OCI-LY3 (cell line): ENCODE results near the gene FSIP1.

Source experiments
- CTCF ChIP-seq: fragments of 200-600, 300-600 bp; sonication (generic); IDR thresholded peaks from 2 replicates; pipeline ENCODE4 v1.5.1; 2014; ENCODE audit warnings: antibody characterized with exemption, low read length, low read depth
- EZH2phosphoT487 ChIP-seq: fragments of 200-600 bp; shearing (Covaris generic); IDR thresholded peaks from 2 replicates; pipeline ENCODE4 v1.6.1; 2018; ENCODE audit warnings: antibody characterized with exemption, mixed run types, low read depth

- TF ChIP-seq CTCF (no peak), EZH2phosphoT487 (no peak)
Observed at GRCh38 chr15:39598958-39599845, 183.4 kb downstream of the FSIP1 start.
